Stomach smooth muscle (tissue), 2 donors: Measurements from ENCODE around the gene ST14.

ENCODE experiments used
- H3K27ac ChIP-seq: one replicate; pipeline ENCODE4 v1.7.0; 2013; ENCODE audit warnings: mild to moderate bottlenecking, low read length, inconsistent platforms
- H3K27me3 ChIP-seq, 2 donors: one replicate each; pipeline ENCODE4 v1.7.0; 2013; ENCODE audit warnings: low read length in 2 of 2; ENCODE audit not compliant: insufficient read depth in 2 of 2, control insufficient read depth in 1 of 2
- H3K36me3 ChIP-seq, 2 donors: one replicate each; pipeline ENCODE4 v1.7.0; 2013; ENCODE audit warnings: low read length in 2 of 2; ENCODE audit not compliant: control insufficient read depth in 2 of 2, insufficient read depth in 2 of 2
- H3K4me1 ChIP-seq: one replicate; pipeline ENCODE4 v1.7.0; 2013; ENCODE audit warnings: low read length; ENCODE audit not compliant: control insufficient read depth, insufficient read depth
- H3K4me3 ChIP-seq, 2 donors: one replicate each; pipeline ENCODE4 v1.7.0; 2013; ENCODE audit warnings: low read length in 2 of 2
- H3K9ac ChIP-seq, 2 donors: one replicate each; pipeline ENCODE4 v1.7.0; 2013; ENCODE audit warnings: low read length in 2 of 2, mild to moderate bottlenecking in 1 of 2
- H3K9me3 ChIP-seq, 2 donors: one replicate each; pipeline ENCODE4 v1.7.0; 2013; ENCODE audit warnings: low read length in 2 of 2; ENCODE audit not compliant: control insufficient read depth in 2 of 2
- donor health status: healthy.
- donor health status: Pancreatic carcinoma.

Gene ST14

DNA sequence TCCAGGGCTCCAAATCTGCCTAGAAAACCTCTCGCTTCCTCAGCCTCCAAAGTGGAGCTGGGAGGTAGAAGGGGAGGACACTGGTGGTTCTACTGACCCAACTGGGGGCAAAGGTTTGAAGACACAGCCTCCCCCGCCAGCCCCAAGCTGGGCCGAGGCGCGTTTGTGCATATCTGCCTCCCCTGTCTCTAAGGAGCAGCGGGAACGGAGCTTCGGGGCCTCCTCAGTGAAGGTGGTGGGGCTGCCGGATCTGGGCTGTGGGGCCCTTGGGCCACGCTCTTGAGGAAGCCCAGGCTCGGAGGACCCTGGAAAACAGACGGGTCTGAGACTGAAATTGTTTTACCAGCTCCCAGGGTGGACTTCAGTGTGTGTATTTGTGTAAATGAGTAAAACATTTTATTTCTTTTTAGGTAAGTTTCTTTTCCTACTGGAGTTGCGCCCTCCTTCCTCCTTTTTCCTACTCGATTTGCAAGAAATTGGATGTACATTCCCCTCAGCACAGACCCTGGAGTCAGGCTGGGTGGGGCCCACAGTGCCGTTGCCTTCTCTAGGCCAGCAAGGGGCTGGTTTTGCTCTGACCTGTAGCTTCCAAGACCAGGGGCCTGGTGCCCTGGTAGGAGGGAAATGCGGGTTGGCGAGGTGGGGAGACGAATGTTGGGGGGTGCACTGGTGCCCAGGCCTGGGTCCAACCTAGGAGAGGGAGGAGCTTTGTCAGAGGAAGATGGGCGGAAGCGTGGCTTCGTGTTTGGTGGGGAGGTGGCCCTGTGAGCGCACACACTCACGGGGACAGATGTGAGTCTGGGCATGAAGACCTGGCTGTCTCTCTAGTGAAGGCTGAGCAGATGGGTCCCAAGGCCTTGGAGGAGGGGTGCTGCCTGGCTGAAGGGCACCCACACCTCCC, 50.6 kb downstream of the ST14 start:
- H3K9me3 ChIP-seq: no peaks in the 10 kb centered on the region
- peak overlapping the region; percentile 95 for H3K27ac ChIP-seq
- H3K36me3 ChIP-seq: no peaks in the 10 kb centered on the region

DNA sequence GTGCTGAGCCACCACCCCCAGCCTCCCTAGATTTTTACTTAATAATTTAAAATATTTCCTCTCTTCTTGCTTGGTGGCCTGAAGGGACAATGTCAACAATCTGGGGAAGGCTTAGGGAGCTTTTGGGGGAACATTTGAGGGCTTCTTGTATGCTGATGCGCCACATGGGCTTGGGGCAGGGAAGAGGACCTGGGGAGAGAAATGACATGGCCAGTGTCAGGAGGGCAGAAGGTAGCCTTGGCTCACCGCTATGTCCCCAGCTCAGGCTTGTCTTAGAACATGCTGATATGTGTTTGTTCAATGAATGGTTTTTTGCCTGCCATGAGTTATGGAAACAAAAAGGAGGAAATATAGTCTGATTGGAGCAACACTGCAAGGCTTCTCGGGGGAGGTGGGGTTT, 51.6 kb downstream of the ST14 start:
- Histone ChIP-seq H3K4me1 (peaks cover 35% of the 10 kb centered on the region), H3K9me3 (no peaks in the 10 kb centered on the region), H3K27me3 (peaks cover 0 to 3% of the 10 kb centered on the region in 2 donors), H3K27ac (no peak overlapping the region), H3K4me3 (no peak overlapping the region), H3K9ac (no peak overlapping the region), H3K36me3 (no peaks in the 10 kb centered on the region)

More for the DNA sequence above, 50.6 kb downstream of the ST14 start:
- Histone ChIP-seq H3K27me3 (no peaks in the 10 kb centered on the region), H3K4me1 (peaks cover 35% of the 10 kb centered on the region), H3K4me3 (no peak overlapping the region), H3K9ac (no peak overlapping the region)

DNA sequence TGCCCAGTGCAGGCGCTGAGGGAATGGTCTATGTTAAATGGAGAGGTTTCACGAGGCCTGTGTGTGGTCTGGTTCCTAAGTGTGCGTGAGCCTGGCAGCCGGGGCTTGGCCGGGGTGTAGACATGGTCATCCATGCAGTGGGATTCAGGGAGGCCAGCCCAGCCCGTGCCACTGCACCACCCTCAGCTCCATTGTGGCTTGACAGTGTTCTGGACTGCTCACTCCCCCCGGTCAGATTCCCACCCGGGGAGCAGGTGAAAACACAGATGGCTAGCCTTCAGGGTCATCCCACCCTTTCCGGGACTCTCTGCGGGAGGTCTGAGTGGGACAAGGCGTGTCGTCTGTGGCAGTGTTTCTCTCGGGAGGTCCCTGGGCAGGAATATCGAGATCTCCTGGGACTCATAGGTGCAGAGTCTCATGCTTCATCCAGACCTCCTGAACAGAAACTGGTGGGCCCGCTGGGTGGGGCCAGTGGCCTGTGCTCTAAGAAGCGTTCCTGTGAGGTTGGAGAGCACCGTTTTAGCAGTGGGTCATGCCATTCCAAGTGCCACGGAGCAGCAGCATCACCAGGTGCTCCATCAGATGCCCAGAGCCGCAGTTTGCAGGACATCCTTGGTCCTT, 52.3 kb downstream of the ST14 start:
- Histone ChIP-seq H3K9me3 (no peaks in the 10 kb centered on the region), H3K36me3 (no peaks in the 10 kb centered on the region), H3K4me1 (peaks cover 32% of the 10 kb centered on the region), H3K27ac (no peak overlapping the region), H3K27me3 (peaks cover 0 to 4% of the 10 kb centered on the region in 2 donors), H3K4me3 (no peak overlapping the region), H3K9ac (no peak overlapping the region)

DNA sequence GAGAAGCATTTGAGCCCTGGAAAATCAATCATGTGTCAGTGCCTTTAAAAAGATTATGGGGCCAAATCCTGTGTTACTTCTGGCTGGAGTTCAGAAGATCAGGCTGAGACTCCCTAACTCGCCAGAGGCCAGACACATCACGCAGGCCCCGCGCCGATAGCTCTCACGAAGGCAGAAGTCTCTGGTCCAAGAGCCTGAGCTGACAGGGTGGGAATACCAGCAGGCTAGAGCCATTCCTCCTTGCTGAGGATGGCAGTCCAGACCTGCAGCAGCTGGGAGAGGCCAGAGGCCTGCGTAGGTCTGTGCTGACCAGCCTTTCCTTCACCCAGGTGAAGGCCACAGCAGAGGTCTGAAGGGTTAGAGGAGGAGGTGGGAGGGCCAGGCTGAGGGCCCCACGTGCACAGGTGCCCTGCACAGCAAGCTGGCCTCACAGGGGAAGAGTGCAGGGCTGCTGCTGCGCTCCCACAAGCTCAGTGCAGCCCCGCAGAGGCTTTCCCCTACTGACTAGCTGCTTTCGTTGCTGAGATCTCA, 52.9 kb downstream of the ST14 start:
- H3K9ac ChIP-seq: no peak overlapping the region
- peaks cover 28% of the 10 kb centered on the region for H3K4me1 ChIP-seq
- H3K27ac ChIP-seq: no peak overlapping the region
- H3K4me3 ChIP-seq: no peak overlapping the region
- H3K36me3 ChIP-seq: no peaks in the 10 kb centered on the region
- peaks cover 0 to 5% of the 10 kb centered on the region in 2 donors for H3K27me3 ChIP-seq
- no peaks in the 10 kb centered on the region for H3K9me3 ChIP-seq

DNA sequence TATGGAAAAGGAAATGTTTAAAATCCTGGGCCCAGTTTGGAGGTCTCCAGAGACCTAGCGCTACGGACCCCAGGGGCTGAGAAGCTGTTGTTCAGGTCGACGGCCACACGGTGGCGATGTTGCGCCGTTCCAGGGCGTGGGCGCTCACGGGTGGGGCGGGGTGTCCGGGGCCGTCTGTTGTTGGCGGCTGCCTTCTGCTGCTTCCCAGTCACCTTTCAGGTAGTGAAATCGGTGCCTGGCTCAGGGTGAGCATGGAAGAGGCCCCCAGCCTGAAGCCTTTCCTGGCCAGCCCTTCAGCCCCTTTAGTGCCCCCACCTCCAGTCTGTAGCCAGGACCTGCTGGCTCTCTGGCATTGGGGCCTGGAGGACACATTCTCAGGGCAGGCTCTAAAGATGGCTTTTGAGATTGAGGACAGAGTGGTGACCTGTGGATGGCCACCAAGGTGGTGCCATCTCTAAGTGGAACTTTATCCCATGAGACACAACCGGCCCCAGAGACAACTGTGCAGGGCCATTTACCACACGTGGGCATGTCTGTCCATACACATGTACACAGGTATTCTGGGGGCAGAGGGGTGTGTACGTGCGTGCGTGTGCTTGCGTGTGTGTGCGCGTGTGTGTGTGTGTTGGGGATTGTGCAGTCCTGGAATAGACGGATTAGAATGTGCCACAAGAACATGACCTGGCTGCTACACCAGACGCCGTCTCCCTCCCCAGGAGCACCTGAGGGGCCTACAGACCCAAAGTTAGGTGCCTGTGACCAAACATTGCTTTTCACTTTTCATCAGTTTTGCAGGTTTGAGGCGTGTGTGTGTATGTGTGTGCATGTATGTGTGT, 53.8 kb downstream of the ST14 start:
- Histone ChIP-seq H3K4me1 (peaks cover 21% of the 10 kb centered on the region), H3K36me3 (no peaks in the 10 kb centered on the region), H3K9me3 (no peaks in the 10 kb centered on the region), H3K9ac (no peak overlapping the region), H3K4me3 (no peak overlapping the region), H3K27ac (no peak overlapping the region), H3K27me3 (peaks cover 0 to 5% of the 10 kb centered on the region in 2 donors)

DNA sequence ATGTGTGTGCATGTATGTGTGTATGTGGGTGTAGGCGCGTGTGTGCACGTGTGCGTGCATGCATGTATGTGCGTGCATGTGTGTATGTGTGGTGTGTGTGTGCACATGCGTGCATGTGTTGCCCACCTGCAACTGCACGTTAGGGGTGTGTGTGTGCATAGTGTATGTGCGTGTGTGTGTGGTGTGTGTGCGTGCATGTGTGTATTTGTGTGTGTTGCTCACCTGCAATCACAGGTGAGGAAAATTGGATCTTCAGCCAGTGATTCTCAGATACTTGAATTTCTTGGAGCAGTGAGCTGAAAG, 54.3 kb downstream of the ST14 start:
- no peaks in the 10 kb centered on the region for H3K9me3 ChIP-seq
- H3K36me3 ChIP-seq: no peaks in the 10 kb centered on the region
- H3K4me1 ChIP-seq: peaks cover 16% of the 10 kb centered on the region
- H3K4me3 ChIP-seq: no peak overlapping the region
- no peak overlapping the region for H3K9ac ChIP-seq
- H3K27ac ChIP-seq: no peak overlapping the region
- H3K27me3 ChIP-seq: peaks cover 0 to 5% of the 10 kb centered on the region in 2 donors

DNA sequence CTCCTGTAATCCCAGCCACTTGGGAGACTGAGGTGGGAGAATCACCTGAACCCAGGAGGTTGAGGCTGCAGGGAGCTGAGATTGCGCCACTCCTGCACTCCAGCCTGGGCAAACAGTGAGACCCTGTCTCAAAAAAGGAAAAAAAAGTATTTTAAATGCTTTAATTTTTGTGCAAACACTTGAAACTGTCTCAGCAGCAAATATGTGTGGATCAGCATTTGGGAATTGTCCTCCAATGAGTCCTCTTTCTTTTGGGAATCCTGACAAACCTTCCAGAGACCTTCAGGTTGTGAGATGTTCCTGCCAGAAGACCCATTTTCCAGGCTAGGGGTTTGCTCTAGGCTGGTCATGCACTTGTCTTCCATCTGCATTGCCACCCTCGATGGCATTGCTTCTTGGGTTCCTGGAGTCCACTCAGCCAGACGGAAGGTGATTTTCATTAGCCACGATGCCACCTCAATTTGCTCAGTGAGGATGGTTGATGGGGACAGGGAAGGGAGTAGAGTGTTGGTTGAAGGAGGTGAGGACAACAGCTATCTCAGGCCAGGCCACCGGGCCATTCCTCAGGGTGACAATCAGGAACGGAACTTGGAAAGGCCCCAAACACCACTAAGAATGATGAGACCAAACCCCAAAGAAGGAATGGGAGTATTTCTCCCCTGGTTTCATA, 55.4 kb downstream of the ST14 start:
- Histone ChIP-seq H3K9me3 (no peaks in the 10 kb centered on the region), H3K36me3 (no peaks in the 10 kb centered on the region)

DNA sequence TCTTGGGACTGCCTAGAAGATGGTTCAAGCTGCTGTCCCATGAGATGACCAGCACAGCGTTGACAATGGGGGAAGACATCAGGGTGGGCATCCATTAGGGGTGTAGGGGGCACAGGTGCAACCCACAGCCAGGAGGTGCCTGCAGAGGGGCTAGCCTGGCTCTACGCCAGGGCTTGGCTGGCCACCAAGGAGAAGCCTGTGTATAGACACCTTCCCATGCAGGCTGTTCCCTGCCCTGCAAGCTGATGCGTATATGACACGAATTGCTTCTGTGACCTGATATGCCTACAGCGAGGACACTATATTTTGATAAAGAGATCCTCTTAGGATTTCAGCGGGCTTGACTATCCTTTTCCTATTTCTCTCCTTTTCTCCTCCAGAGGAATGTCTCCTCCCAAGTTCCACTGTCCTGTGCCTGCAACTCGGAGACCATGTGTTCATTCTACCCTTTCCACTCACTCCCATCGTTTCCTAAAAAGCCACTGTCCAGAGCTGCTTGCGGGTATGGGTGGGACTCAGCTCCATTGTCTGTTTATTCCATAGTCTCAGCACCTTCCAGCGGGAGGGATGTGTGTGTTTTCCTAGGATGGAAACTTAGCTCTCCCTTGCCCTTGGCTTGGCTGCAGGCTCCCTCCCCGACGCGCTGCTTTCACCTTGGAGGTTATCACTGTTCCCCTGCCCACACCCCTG, 56.1 kb downstream of the ST14 start:
- Histone ChIP-seq H3K4me1 (peaks cover 7% of the 10 kb centered on the region), H3K9me3 (no peaks in the 10 kb centered on the region), H3K27ac (no peak overlapping the region)

More for the DNA sequence above, 55.4 kb downstream of the ST14 start:
- Histone ChIP-seq H3K4me3 (no peak overlapping the region), H3K27ac (no peak overlapping the region), H3K4me1 (peaks cover 7% of the 10 kb centered on the region), H3K9ac (no peak overlapping the region), H3K27me3 (peaks cover 0 to 5% of the 10 kb centered on the region in 2 donors)

DNA sequence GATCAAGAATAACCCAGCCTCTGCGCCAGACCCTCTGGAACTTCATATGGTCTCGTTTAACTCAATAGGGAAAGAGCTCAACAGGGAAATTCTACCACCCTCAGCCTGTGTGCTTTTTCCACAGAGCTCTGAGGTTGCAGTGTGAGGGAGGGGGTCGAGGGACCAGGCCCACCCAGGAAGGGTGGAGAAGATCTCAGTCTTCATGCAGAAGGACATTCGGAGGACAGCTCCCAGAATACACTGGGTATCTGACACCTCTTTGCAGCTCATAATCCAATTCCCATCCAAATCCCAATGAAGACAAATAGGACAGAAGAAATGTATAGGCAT, 56.6 kb downstream of the ST14 start:
- Histone ChIP-seq H3K4me1 (peaks cover 7% of the 10 kb centered on the region), H3K27ac (no peak overlapping the region), H3K9me3 (no peaks in the 10 kb centered on the region), H3K36me3 (no peaks in the 10 kb centered on the region), H3K4me3 (no peak overlapping the region), H3K9ac (no peak overlapping the region), H3K27me3 (peaks cover 0 to 5% of the 10 kb centered on the region in 2 donors)

More for the DNA sequence above, 56.1 kb downstream of the ST14 start:
- Histone ChIP-seq H3K4me3 (no peak overlapping the region), H3K9ac (no peak overlapping the region), H3K36me3 (no peaks in the 10 kb centered on the region), H3K27me3 (peaks cover 0 to 5% of the 10 kb centered on the region in 2 donors)
